ENCODE measurements around the gene PCDHA5.
"Not testable (repeated sequence)": the region's sequence is repeated elsewhere in the genome, so short reads cannot be mapped to it uniquely, and the experiment has no call there.

Gene PCDHA5

GRCh38 chr5:140823475-140823874, 2.1 kb downstream of the PCDHA5 start:
- DNase-seq (ENCODE audit: low read depth): no peak

- no peak for DNase-seq (ENCODE audit: low read depth)
Observed at GRCh38 chr5:140827704-140828361, 6.4 kb downstream of the PCDHA5 start, which contains the start of gene PCDHA6. PCDHA6 (plus strand) TSS chr5:140827960; CDS start chr5:140828092, 132 bp downstream.

- no peak for DNase-seq (ENCODE audit: low read depth)
Observed at GRCh38 chr5:140828362-140828737, 6.9 kb downstream of the PCDHA5 start.

GRCh38 chr5:140829511-140830501, 8.4 kb downstream of the PCDHA5 start:
- DNase-seq (ENCODE audit: low read depth): not testable (repeated sequence)

GRCh38 chr5:140833993-140834392, 12.6 kb downstream of the PCDHA5 start, which contains the start of gene PCDHA7:
PCDHA7 (plus strand) TSS chr5:140834269; CDS start chr5:140834384, 115 bp downstream.
- no peak for DNase-seq (ENCODE audit: low read depth)

- not testable (repeated sequence) for DNase-seq (ENCODE audit: low read depth)
Observed at GRCh38 chr5:140834439-140835008, 13.1 kb downstream of the PCDHA5 start.

- DNase-seq (ENCODE audit: low read depth): no peak
Observed at GRCh38 chr5:140835622-140836510, 14.5 kb downstream of the PCDHA5 start.

- DNase-seq (ENCODE audit: low read depth): no peak
Observed at GRCh38 chr5:140840978-140841962, 19.9 kb downstream of the PCDHA5 start, which contains the start of gene PCDHA8. PCDHA8 (plus strand) TSS chr5:140841187; CDS start chr5:140841322, 135 bp downstream.

- no peak for DNase-seq (ENCODE audit: low read depth)
Observed at GRCh38 chr5:140842798-140843733, 21.7 kb downstream of the PCDHA5 start.

GRCh38 chr5:140848139-140849102, 27.0 kb downstream of the PCDHA5 start, which contains the start of gene PCDHA9:
PCDHA9 (plus strand) TSS chr5:140848382; CDS start chr5:140848496, 114 bp downstream.
- not testable (repeated sequence) for DNase-seq (ENCODE audit: low read depth)

GRCh38 chr5:140849831-140850634, 28.6 kb downstream of the PCDHA5 start:
- DNase-seq (ENCODE audit: low read depth): not testable (repeated sequence)

- no peak for DNase-seq (ENCODE audit: low read depth)
Observed at GRCh38 chr5:140855772-140856674, 34.6 kb downstream of the PCDHA5 start, which contains the start of gene PCDHA10. PCDHA10 (plus strand) TSS chr5:140855897; CDS start chr5:140856049, 152 bp downstream.

- no peak for DNase-seq (ENCODE audit: low read depth)
Observed at GRCh38 chr5:140857177-140857986, 36.0 kb downstream of the PCDHA5 start.

- DNase-seq (ENCODE audit: low read depth): no peak
Observed at GRCh38 chr5:140857987-140858240, 36.5 kb downstream of the PCDHA5 start.

All from HS-27A (cell line).